Panc1 (cell line): ENCODE measurements around the gene MTHFR. TPM values are rescaled to one million over a fixed set of nuclear protein-coding genes. Genes with fewer than 3 reads are reported as not detected.

Experiments used
- ATAC-seq: fragments of 200-7000 bp; cut with Tn5 transposase; 2 replicates; pipeline ENCODE4 v1.9.1; 2020; ENCODE audit warnings: mild to moderate bottlenecking, moderate library complexity
- BruUV-seq: library from RNA; stranded (reverse); fragments of 400-500 nt; replicated peaks from 2 replicates; lab custom pipeline; 2021; lab: Mats Ljungman, UMichigan
- CTCF ChIA-PET: fragments of 300-600 bp; sonication (Branson Sonifier 250); formaldehyde crosslinking; loops from one replicate; lab custom pipeline; 2022; ENCODE audit warnings: antibody characterized with exemption; lab: Charles Lee
- POLR2A ChIA-PET: fragments of 300-600 bp; sonication (Branson Sonifier 250); formaldehyde crosslinking; loops from one replicate; lab custom pipeline; 2022; ENCODE audit warnings: antibody characterized with exemption; lab: Charles Lee
- DNase-seq: peaks from one replicate; pipeline ENCODE4 v3.0.0-alpha.2; 2010; ENCODE audit warnings: low read depth, low spot score
- H3K27ac ChIP-seq: 2 replicates; pipeline ENCODE4 v1.5.1; 2011; ENCODE audit warnings: mild to moderate bottlenecking, low read length, inconsistent platforms
- H3K27me3 ChIP-seq: fragments of 200-500 bp; sonication (Bioruptor generic); 2 replicates; pipeline ENCODE4 v1.6.0; 2014; ENCODE audit warnings: low read length, inconsistent platforms; ENCODE audit not compliant: control insufficient read depth, insufficient read depth
- H3K36me3 ChIP-seq: fragments of 200-500 bp; sonication (Bioruptor generic); 2 replicates; pipeline ENCODE4 v1.5.1; 2014; ENCODE audit warnings: inconsistent platforms, mild to moderate bottlenecking, low read length, moderate library complexity; ENCODE audit not compliant: control insufficient read depth, insufficient read depth
- H3K4me1 ChIP-seq: 2 replicates; pipeline ENCODE4 v1.5.1; 2011; ENCODE audit warnings: inconsistent platforms, mild to moderate bottlenecking, low read length, moderate library complexity; ENCODE audit not compliant: control insufficient read depth, insufficient read depth
- H3K4me3 ChIP-seq, 2 experiments: 2 replicates each; pipeline ENCODE4 v1.5.1; 2011 to 2012; ENCODE audit warnings: low read depth in 2 of 2, low read length in 2 of 2, mild to moderate bottlenecking in 2 of 2, inconsistent platforms in 1 of 2, moderate library complexity in 1 of 2
- H3K9me3 ChIP-seq: fragments of 200-500 bp; sonication (Bioruptor generic); 2 replicates; pipeline ENCODE4 v1.5.1; 2014; ENCODE audit warnings: low read depth, mild to moderate bottlenecking, inconsistent platforms, low read length, moderate library complexity; ENCODE audit not compliant: control insufficient read depth, insufficient read depth
- CTCF ChIP-seq: fragments of 450-650 bp; IDR thresholded peaks from 2 replicates; pipeline ENCODE4 v1.5.1; 2017; ENCODE audit warnings: mild to moderate bottlenecking
- POLR2AphosphoS5 ChIP-seq: IDR thresholded peaks from 2 replicates; pipeline ENCODE4 v1.6.1; 2012; ENCODE audit warnings: mild to moderate bottlenecking, low read depth, low read length, moderate library complexity
- REST ChIP-seq, 2 experiments: IDR thresholded peaks; 2 replicates each; pipeline ENCODE4 v1.6.1; 2011 to 2012; ENCODE audit warnings: low read depth in 2 of 2, control low read depth in 1 of 2, low read length in 1 of 2, mild to moderate bottlenecking in 1 of 2, moderate library complexity in 1 of 2; ENCODE audit not compliant: insufficient read depth in 1 of 2
- SIN3A ChIP-seq: IDR thresholded peaks from 2 replicates; pipeline ENCODE4 v1.6.1; 2012; ENCODE audit warnings: low read depth, mild to moderate bottlenecking, low read length, moderate library complexity, borderline replicate concordance; ENCODE audit not compliant: insufficient read depth
- TCF7L2 ChIP-seq: IDR thresholded peaks from 2 replicates; pipeline ENCODE4 v1.6.1; 2011; ENCODE audit warnings: mild to moderate bottlenecking, low read depth, low read length, inconsistent platforms
- in situ Hi-C: cut with HindIII; loops from 2 replicates; pipeline ENCODE4 v1.10.0; 2016; ENCODE audit warnings: low sequenced_read_pairs, low pct_unique_long_range_greater_than_20kb
- intact Hi-C: fragments of 100-400 bp; cut with micrococcal nuclease; formaldehyde crosslinking; loops from one replicate; pipeline ENCODE4 v1.10.0; 2022; ENCODE audit not compliant: unreplicated experiment
- total RNA-seq: library from RNA; stranded (reverse); gene quantifications from one replicate; pipeline ENCODE4 v1.2.1, GENCODE V29; 2021; ENCODE audit not compliant: unreplicated experiment

Gene MTHFR
- total RNA-seq, 1 experiment from 2014 or later, result 37.4 TPM

GRCh38 chr1:11751087-11751486 lies 54.7 kb downstream of the MTHFR start:
- Histone ChIP-seq H3K36me3 (no peaks in the 10 kb centered on the region), H3K27ac (no peak overlapping the region), H3K27me3 (no peaks in the 10 kb centered on the region), H3K4me1 (no peaks in the 10 kb centered on the region), H3K4me3 (no peak overlapping the region), H3K9me3 (no peaks in the 10 kb centered on the region)
- intact Hi-C loops, result no loop called here
- ChIA-PET POLR2A (no interaction called here), CTCF (interaction anchor here (0.6 to 0.7 kb wide), 2 partner anchors 107 to 451 kb away, joined by 3 to 7 read pairs; no protein-coding TSS in a partner anchor)
- no peak for DNase-seq
- TF ChIP-seq POLR2AphosphoS5 (no peak), TCF7L2 (no peak), CTCF (no peak), REST (IDR thresholded peaks at IDR 0.05; ENCODE audit: insufficient read depth in 1 of 2, low read depth in 2 of 2, low read length in 1 of 2) (no peak), SIN3A (no peak)
- in situ Hi-C loops, result no loop called here
- ATAC-seq, result no peak
- BruUV-seq, result no TSS peak

- no TSS peak for BruUV-seq
- in situ Hi-C loops, result no loop called here
Observed at GRCh38 chr1:11749996-11750395, 55.8 kb downstream of the MTHFR start.

More at GRCh38 chr1:11749996-11750395, 55.8 kb downstream of the MTHFR start:
- TF ChIP-seq POLR2AphosphoS5, result no peak
- no peak for TF ChIP-seq SIN3A
- TF ChIP-seq CTCF, result no peak
- no peak for TF ChIP-seq REST (IDR thresholded peaks at IDR 0.05; ENCODE audit: insufficient read depth in 1 of 2, low read depth in 2 of 2, low read length in 1 of 2)
- no peak for TF ChIP-seq TCF7L2
- intact Hi-C loops, result no loop called here
- no peaks in the 10 kb centered on the region for H3K27me3 ChIP-seq
- H3K4me1 ChIP-seq, result no peaks in the 10 kb centered on the region
- DNase-seq, result no peak
- ChIA-PET POLR2A (no interaction called here), CTCF (no interaction called here)
- H3K9me3 ChIP-seq, result no peaks in the 10 kb centered on the region
- no peak for ATAC-seq
- no peaks in the 10 kb centered on the region; the same call in 1 of the 2 replicates for H3K36me3 ChIP-seq
- H3K27ac ChIP-seq, result no peak overlapping the region
- H3K4me3 ChIP-seq, result no peak overlapping the region
